Tibial nerve (tissue), 4 donors: ENCODE measurements around the gene TMEM91. TPM values are rescaled to one million over a fixed set of nuclear protein-coding genes. Genes with fewer than 3 reads are reported as not detected.
"Not testable (repeated sequence)": the region's sequence is repeated elsewhere in the genome, so short reads cannot be mapped to it uniquely, and the experiment has no call there.

Experiments
- DNase-seq, 2 donors: peaks; one replicate each; pipeline ENCODE4 v3.0.0-alpha.2; 2019; ENCODE audit warnings: low spot score in 2 of 2
- H3K27ac ChIP-seq, 4 donors: fragments of 200-600 bp; sonication (generic) in 3 of 4; one replicate each; pipeline ENCODE4 v1.5.1; 2017 to 2019; ENCODE audit warnings: mild to moderate bottlenecking in 1 of 4
- H3K27me3 ChIP-seq, 2 donors: fragments of 200-600 bp; sonication (generic) in 1 of 2; one replicate each; pipeline versions ENCODE4 v1.5.1 to v1.6.0; 2017 to 2019
- H3K36me3 ChIP-seq, 3 donors: fragments of 200-600 bp; sonication (generic); one replicate each; pipeline ENCODE4 v1.5.1; 2018 to 2019
- H3K4me1 ChIP-seq, 4 donors: fragments of 200-600 bp; sonication (generic) in 3 of 4; one replicate each; pipeline ENCODE4 v1.5.1; 2017 to 2019
- H3K4me3 ChIP-seq, 4 donors: fragments of 200-600 bp; sonication (generic) in 3 of 4; one replicate each; pipeline ENCODE4 v1.5.1; 2017 to 2019; ENCODE audit warnings: mild to moderate bottlenecking in 1 of 4, moderate library complexity in 1 of 4
- H3K9me3 ChIP-seq, 4 donors: fragments of 200-600 bp; sonication (generic) in 3 of 4; one replicate each; pipeline ENCODE4 v1.5.1; 2017 to 2019
- CTCF ChIP-seq, 5 experiments: fragments of 200-600 bp in 3 of 5; fragments of 450-650 bp in 2 of 5; sonication (generic) in 3 of 5; IDR thresholded peaks; one replicate each; pipeline ENCODE4 v1.5.1; 2016 to 2019; ENCODE audit warnings: antibody characterized with exemption in 5 of 5, mild to moderate bottlenecking in 3 of 5, moderate library complexity in 2 of 5
- EP300 ChIP-seq, 2 donors: sonication (generic); formaldehyde crosslinking; IDR thresholded peaks; one replicate each; pipeline ENCODE4 v1.6.1; 2017; ENCODE audit warnings: antibody characterized with exemption in 2 of 2, mild to moderate bottlenecking in 1 of 2
- POLR2A ChIP-seq, 2 donors: fragments of 450-650 bp; IDR thresholded peaks; one replicate each; pipeline ENCODE4 v1.6.1; 2017; ENCODE audit warnings: antibody characterized with exemption in 2 of 2, mild to moderate bottlenecking in 2 of 2, moderate library complexity in 2 of 2
- WGBS, 2 donors: methylation state at CpG; one replicate each; pipeline ENCODE4 v1.1.5; 2018; 5-methylcytosine and 5-hydroxymethylcytosine counted together
- total RNA-seq, 4 donors: library from RNA; depleted of rRNA; stranded (reverse); fragments of >200 nt; gene quantifications; one replicate each; pipeline ENCODE4 v1.1.0, GENCODE V29; 2016

Gene TMEM91
- total RNA-seq, 4 donors from 2014 or later = 20.3 to 50.8 (median 31.5) TPM

GRCh38 chr19:41334793-41335192 lies 41.5 kb upstream of the TMEM91 start:
- no peak for TF ChIP-seq CTCF (IDR thresholded peaks at IDR 0.05)
- TF ChIP-seq EP300 (IDR thresholded peaks at IDR 0.05) = peak in 1 of 2 donors; percentile 20
- Histone ChIP-seq H3K4me1 (peaks cover 0 to 3% (median 0%) of the 10 kb centered on the region in 4 donors), H3K4me3 (no peak overlapping the region), H3K36me3 (peaks cover 0 to 54% (median 5%) of the 10 kb centered on the region in 3 donors), H3K27me3 (no peaks in the 10 kb centered on the region), H3K9me3 (no peaks in the 10 kb centered on the region), H3K27ac (no peak overlapping the region)
- DNase-seq = no peak
- WGBS, 2 donors = 76 to 77% methylated on average over 5 of the region's 5 CpGs

- DNase-seq = no peak
- WGBS, 2 donors = 91 to 94% methylated on average over 10 of the region's 10 CpGs
Observed at GRCh38 chr19:41335467-41335866, 40.9 kb upstream of the TMEM91 start.

GRCh38 chr19:41339936-41340335 lies 36.4 kb upstream of the TMEM91 start:
- Histone ChIP-seq H3K4me3 (no peak overlapping the region), H3K27ac (no peak overlapping the region), H3K27me3 (no peaks in the 10 kb centered on the region), H3K9me3 (no peaks in the 10 kb centered on the region), H3K4me1 (peaks cover 0 to 3% (median 0%) of the 10 kb centered on the region in 4 donors), H3K36me3 (peaks cover 0 to 75% (median 0%) of the 10 kb centered on the region in 3 donors)
- WGBS, 2 donors = 91 to 94% methylated on average over 5 of the region's 5 CpGs
- TF ChIP-seq EP300 (IDR thresholded peaks at IDR 0.05) (no peak), CTCF (IDR thresholded peaks at IDR 0.05) (no peak), POLR2A (IDR thresholded peaks at IDR 0.05) (no peak)
- DNase-seq = no peak

More at GRCh38 chr19:41335467-41335866, 40.9 kb upstream of the TMEM91 start:
- no peaks in the 10 kb centered on the region for H3K9me3 ChIP-seq
- TF ChIP-seq CTCF (IDR thresholded peaks at IDR 0.05) (no peak), EP300 (IDR thresholded peaks at IDR 0.05) (no peak), POLR2A (IDR thresholded peaks at IDR 0.05) (no peak)
- H3K27ac ChIP-seq = no peak overlapping the region
- peaks cover 0 to 3% (median 0%) of the 10 kb centered on the region in 4 donors for H3K4me1 ChIP-seq
- H3K27me3 ChIP-seq = no peaks in the 10 kb centered on the region
- no peak overlapping the region for H3K4me3 ChIP-seq
- peaks cover 0 to 54% (median 5%) of the 10 kb centered on the region in 3 donors for H3K36me3 ChIP-seq

- peaks cover 0 to 83% (median 0%) of the 10 kb centered on the region in 3 donors for H3K36me3 ChIP-seq
- no peak overlapping the region for H3K27ac ChIP-seq
- H3K4me3 ChIP-seq = no peak overlapping the region
- 85 to 87% methylated on average over 20 of the region's 20 CpGs for WGBS, 2 donors
- H3K9me3 ChIP-seq = no peaks in the 10 kb centered on the region
- no peaks in the 10 kb centered on the region for H3K4me1 ChIP-seq
- no peak for TF ChIP-seq POLR2A (IDR thresholded peaks at IDR 0.05)
- TF ChIP-seq EP300 (IDR thresholded peaks at IDR 0.05) = no peak
- TF ChIP-seq CTCF (IDR thresholded peaks at IDR 0.05) = no peak
- DNase-seq = no peak
- no peaks in the 10 kb centered on the region for H3K27me3 ChIP-seq
Observed at GRCh38 chr19:41341669-41342490, 34.5 kb upstream of the TMEM91 start.

- peaks cover 0 to 81% (median 0%) of the 10 kb centered on the region in 3 donors for H3K36me3 ChIP-seq
- no peaks in the 10 kb centered on the region for H3K9me3 ChIP-seq
- TF ChIP-seq EP300 (IDR thresholded peaks at IDR 0.05) = no peak
- TF ChIP-seq POLR2A (IDR thresholded peaks at IDR 0.05) = no peak
- TF ChIP-seq CTCF (IDR thresholded peaks at IDR 0.05) = no peak
- H3K27ac ChIP-seq = no peak overlapping the region
- no peaks in the 10 kb centered on the region for H3K4me1 ChIP-seq
- H3K27me3 ChIP-seq = no peaks in the 10 kb centered on the region
- 98 to 100% methylated on average over 2 of the region's 2 CpGs for WGBS, 2 donors
- no peak for DNase-seq
- H3K4me3 ChIP-seq = no peak overlapping the region
Observed at GRCh38 chr19:41344162-41344561, 32.2 kb upstream of the TMEM91 start.

- Histone ChIP-seq H3K36me3 (peaks cover 0 to 57% (median 0%) of the 10 kb centered on the region in 3 donors), H3K4me1 (peaks cover 0 to 24% (median 3%) of the 10 kb centered on the region in 4 donors)
- H3K27ac ChIP-seq, H3K27me3 ChIP-seq, H3K4me3 ChIP-seq, DNase-seq, H3K9me3 ChIP-seq: not testable (repeated sequence)
- WGBS, 2 donors = 88 to 90% methylated on average over 9 of the region's 9 CpGs
Observed at GRCh38 chr19:41346916-41347315, 29.4 kb upstream of the TMEM91 start.
